HEK293 (cell line): Measurements from ENCODE around the gene MDM4.

ENCODE experiments used
- CTCF ChIA-PET: fragments of 350-600 bp; formaldehyde crosslinking; extraction: SDS; loops from one replicate; lab custom pipeline; 2021; ENCODE audit warnings: antibody characterized with exemption; lab: Yijun Ruan, JAX
- POLR2A ChIA-PET: fragments of 300-600 bp; formaldehyde crosslinking; extraction: SDS; loops from one replicate; lab custom pipeline; 2020; ENCODE audit warnings: antibody characterized with exemption, inconsistent platforms; lab: Yijun Ruan, JAX
- H3K27ac ChIP-seq: fragments of 200-500 bp; sonication (Bioruptor generic); 2 replicates; pipeline ENCODE4 v1.5.1; 2014; ENCODE audit warnings: low read depth, low read length, control low read depth, inconsistent platforms; ENCODE audit errors: extremely low read depth
- H3K36me3 ChIP-seq, 2 experiments: fragments of 200-500 bp in 1 of 2; sonication (Bioruptor generic) in 1 of 2; 1 replicate in 1 of 2; 2 replicates in 1 of 2; pipeline ENCODE4 v1.5.1; 2014 to 2017; ENCODE audit warnings: inconsistent platforms in 2 of 2, low read length in 2 of 2; ENCODE audit not compliant: control insufficient read depth in 2 of 2, insufficient read depth in 1 of 2
- H3K4me1 ChIP-seq: fragments of 200-500 bp; sonication (Bioruptor generic); 2 replicates; pipeline ENCODE4 v1.5.1; 2014; ENCODE audit warnings: mild to moderate bottlenecking, low read length, inconsistent platforms; ENCODE audit not compliant: control insufficient read depth, insufficient read depth
- H3K4me3 ChIP-seq: 2 replicates; pipeline ENCODE4 v1.5.1; 2011; ENCODE audit warnings: low read depth, mild to moderate bottlenecking, control low read depth, low read length, moderate library complexity
- H3K9me3 ChIP-seq: fragments of 200-500 bp; sonication (Bioruptor generic); 2 replicates; pipeline ENCODE4 v1.5.1; 2014; ENCODE audit warnings: low read depth, low read length, inconsistent platforms; ENCODE audit not compliant: control insufficient read depth, insufficient read depth
- FEZF1 ChIP-seq: fragments of 450-650 bp; formaldehyde crosslinking; IDR thresholded peaks from 2 replicates; pipeline ENCODE4 v1.5.1; 2016; ENCODE audit warnings: missing biosample characterization, missing genetic modification characterization
- PATZ1 ChIP-seq: fragments of 450-650 bp; formaldehyde crosslinking; IDR thresholded peaks from 2 replicates; pipeline ENCODE4 v1.5.1; 2016; ENCODE audit warnings: missing biosample characterization, missing genetic modification characterization
- ZBTB49 ChIP-seq: fragments of 450-650 bp; formaldehyde crosslinking; IDR thresholded peaks from 2 replicates; pipeline ENCODE4 v1.5.1; 2016; ENCODE audit warnings: missing biosample characterization, missing genetic modification characterization, low read depth
- ZBTB6 ChIP-seq: fragments of 450-650 bp; formaldehyde crosslinking; IDR thresholded peaks from 2 replicates; pipeline ENCODE4 v1.5.1; 2017; ENCODE audit warnings: missing biosample characterization, missing genetic modification characterization
- ZNF366 ChIP-seq: fragments of 450-650 bp; formaldehyde crosslinking; conservative IDR thresholded peaks from 2 replicates; pipeline ENCODE4 v1.5.1; 2016; ENCODE audit warnings: missing biosample characterization, missing genetic modification characterization
- ZNF426 ChIP-seq: fragments of 450-650 bp; formaldehyde crosslinking; IDR thresholded peaks from 2 replicates; pipeline ENCODE4 v1.5.1; 2017; ENCODE audit warnings: missing biosample characterization, missing genetic modification characterization, mild to moderate bottlenecking, inconsistent platforms, moderate library complexity
- ZNF768 ChIP-seq: fragments of 450-650 bp; formaldehyde crosslinking; IDR thresholded peaks from 2 replicates; pipeline ENCODE4 v1.5.1; 2018; ENCODE audit warnings: missing biosample characterization, mild to moderate bottlenecking, missing genetic modification characterization

MDM4 gene

GRCh38 chr1:204581759-204582158 lies 65.6 kb downstream of the MDM4 start:
- Histone ChIP-seq H3K27ac (no peak overlapping the region), H3K4me1 (no peaks in the 10 kb centered on the region), H3K36me3 (no peaks in the 10 kb centered on the region), H3K9me3 (no peaks in the 10 kb centered on the region), H3K4me3 (no peak overlapping the region)
- ChIA-PET CTCF (interaction anchor here (1.2 to 2.7 kb wide), 3 partner anchors 15 to 225 kb away, joined by 4 to 18 read pairs (median 13); no protein-coding TSS in a partner anchor), POLR2A (no interaction called here)
- no peak for TF ChIP-seq PATZ1 (tag by site-specific recombination)
- TF ChIP-seq ZBTB6 = no peak
- no peak for TF ChIP-seq ZNF426
- no peak for TF ChIP-seq ZNF366 (tag by site-specific recombination)

GRCh38 chr1:204583909-204584632 lies 67.9 kb downstream of the MDM4 start:
- Histone ChIP-seq H3K36me3 (no peaks in the 10 kb centered on the region), H3K4me1 (no peaks in the 10 kb centered on the region), H3K4me3 (no peak overlapping the region), H3K27ac (no peak overlapping the region), H3K9me3 (no peaks in the 10 kb centered on the region)
- ChIA-PET CTCF (interaction anchor here (0.6 to 1.3 kb wide), 3 partner anchors 18 to 214 kb away, joined by 3 to 5 read pairs (median 3); no protein-coding TSS in a partner anchor), POLR2A (no interaction called here)
- peak; percentile 49; the same call in 1 of the 2 replicates for TF ChIP-seq ZNF768 (tag by site-specific recombination)
- no peak for TF ChIP-seq FEZF1 (tag by site-specific recombination)

GRCh38 chr1:204584699-204585372 lies 68.6 kb downstream of the MDM4 start:
- ChIA-PET POLR2A (no interaction called here), CTCF (interaction anchor here (0.6 to 1.5 kb wide), 3 partner anchors 19 to 222 kb away, joined by 3 to 5 read pairs (median 3); no protein-coding TSS in a partner anchor)

More at GRCh38 chr1:204584699-204585372, 68.6 kb downstream of the MDM4 start:
- no peaks in the 10 kb centered on the region for H3K4me1 ChIP-seq
- no peaks in the 10 kb centered on the region for H3K36me3 ChIP-seq
- H3K9me3 ChIP-seq = no peaks in the 10 kb centered on the region
- H3K27ac ChIP-seq = no peak overlapping the region
- no peak for TF ChIP-seq ZBTB49
- no peak overlapping the region for H3K4me3 ChIP-seq
